NT2/D1 (cell line): ENCODE measurements around the gene HPCA.

Experiments used
- DNase-seq: peaks from one replicate; pipeline ENCODE4 v3.0.0-alpha.2; 2011; ENCODE audit warnings: low read depth, low spot score
- H3K27me3 ChIP-seq: 2 replicates; pipeline ENCODE4 v1.6.0; 2011; ENCODE audit warnings: mild to moderate bottlenecking; ENCODE audit not compliant: insufficient read length, insufficient read depth
- H3K36me3 ChIP-seq: 2 replicates; pipeline ENCODE4 v1.6.1; 2011; ENCODE audit warnings: mild to moderate bottlenecking, low read length, mixed read lengths; ENCODE audit not compliant: insufficient read depth, insufficient read length
- H3K4me1 ChIP-seq: 2 replicates; pipeline ENCODE4 v1.5.1; 2011; ENCODE audit not compliant: insufficient read depth, insufficient read length
- H3K4me3 ChIP-seq: 2 replicates; pipeline ENCODE4 v1.5.1; 2011; ENCODE audit warnings: low read depth; ENCODE audit not compliant: insufficient read length
- H3K9ac ChIP-seq: 2 replicates; pipeline ENCODE4 v1.6.0; 2011; ENCODE audit warnings: low read depth; ENCODE audit not compliant: insufficient read length
- H3K9me3 ChIP-seq: 2 replicates; pipeline ENCODE4 v1.5.1; 2011; ENCODE audit warnings: mild to moderate bottlenecking, low read length; ENCODE audit not compliant: insufficient read depth
- SUZ12 ChIP-seq: IDR thresholded peaks from 2 replicates; pipeline ENCODE4 v1.6.1; 2011; ENCODE audit not compliant: insufficient read length, insufficient read depth; ENCODE audit errors: extremely low read depth
- YY1 ChIP-seq: IDR thresholded peaks from 2 replicates; pipeline ENCODE4 v1.6.1; 2011; ENCODE audit not compliant: insufficient read length, insufficient read depth
- ZNF274 ChIP-seq: IDR thresholded peaks from 2 replicates; pipeline ENCODE4 v1.6.1; 2011; ENCODE audit warnings: mild to moderate bottlenecking, low read depth, low read length

The HPCA gene

GRCh38 chr1:32910319-32910718 is 24.0 kb downstream of the HPCA start:
- Histone ChIP-seq H3K27me3 (no peaks in the 10 kb centered on the region), H3K4me3 (no peak overlapping the region), H3K9ac (no peak overlapping the region), H3K36me3 (no peaks in the 10 kb centered on the region), H3K4me1 (no peaks in the 10 kb centered on the region), H3K9me3 (no peaks in the 10 kb centered on the region)
- DNase-seq: no peak
- TF ChIP-seq YY1: no peak
- TF ChIP-seq ZNF274: no peak
- TF ChIP-seq SUZ12: no peak

- H3K9ac ChIP-seq: no peak overlapping the region
- H3K36me3 ChIP-seq: no peaks in the 10 kb centered on the region
- H3K27me3 ChIP-seq: no peaks in the 10 kb centered on the region
- no peak for DNase-seq
- no peak overlapping the region for H3K4me3 ChIP-seq
- no peaks in the 10 kb centered on the region for H3K9me3 ChIP-seq
- no peak for TF ChIP-seq ZNF274
- TF ChIP-seq YY1: no peak
- TF ChIP-seq SUZ12: no peak
- H3K4me1 ChIP-seq: peaks cover 4% of the 10 kb centered on the region
Measured at GRCh38 chr1:32915766-32916706, 29.7 kb downstream of the HPCA start.

GRCh38 chr1:32917521-32917920 is 31.2 kb downstream of the HPCA start:
- no peak for DNase-seq
- Histone ChIP-seq H3K9me3 (no peaks in the 10 kb centered on the region), H3K36me3 (no peaks in the 10 kb centered on the region), H3K9ac (no peak overlapping the region), H3K27me3 (no peaks in the 10 kb centered on the region), H3K4me1 (peaks cover 4% of the 10 kb centered on the region), H3K4me3 (no peak overlapping the region)
- TF ChIP-seq ZNF274: no peak
- no peak for TF ChIP-seq YY1
- TF ChIP-seq SUZ12: no peak

GRCh38 chr1:32918179-32918578 is 31.9 kb downstream of the HPCA start:
- Histone ChIP-seq H3K9ac (no peak overlapping the region), H3K4me1 (peaks cover 4% of the 10 kb centered on the region), H3K9me3 (no peaks in the 10 kb centered on the region), H3K4me3 (no peak overlapping the region), H3K27me3 (peaks cover 6% of the 10 kb centered on the region), H3K36me3 (no peaks in the 10 kb centered on the region)
- no peak for TF ChIP-seq ZNF274
- TF ChIP-seq YY1: no peak
- TF ChIP-seq SUZ12: no peak
- DNase-seq: no peak

GRCh38 chr1:32919811-32920733 is 33.8 kb downstream of the HPCA start:
- Histone ChIP-seq H3K36me3 (no peaks in the 10 kb centered on the region), H3K4me1 (peaks cover 4% of the 10 kb centered on the region), H3K4me3 (no peak overlapping the region), H3K9ac (no peak overlapping the region), H3K9me3 (no peaks in the 10 kb centered on the region), H3K27me3 (peaks cover 25% of the 10 kb centered on the region)
- no peak for DNase-seq
- no peak for TF ChIP-seq ZNF274
- no peak for TF ChIP-seq SUZ12
- no peak for TF ChIP-seq YY1

GRCh38 chr1:32920833-32921232 is 34.5 kb downstream of the HPCA start:
- no peak overlapping the region for H3K4me3 ChIP-seq
- TF ChIP-seq SUZ12 (no peak), YY1 (no peak), ZNF274 (no peak)
- H3K27me3 ChIP-seq: peaks cover 26% of the 10 kb centered on the region
- no peaks in the 10 kb centered on the region for H3K9me3 ChIP-seq
- no peak overlapping the region for H3K9ac ChIP-seq
- DNase-seq: no peak
- H3K36me3 ChIP-seq: no peaks in the 10 kb centered on the region
- peaks cover 4% of the 10 kb centered on the region for H3K4me1 ChIP-seq
